Heart right ventricle (tissue), 16 donors: ENCODE measurements around the gene IGF2BP2. TPM values are rescaled to one million over a fixed set of nuclear protein-coding genes. Genes with fewer than 3 reads are reported as not detected.
A peak's percentile ranks its signal among the peaks of the same experiment; 100 is the strongest.

ENCODE experiments used
- ATAC-seq, 8 donors: fragments of 200-7000 bp; cut with Tn5 transposase; one replicate each; pipeline ENCODE4 v1.9.1; 2020; ENCODE audit warnings: mild to moderate bottlenecking in 8 of 8, moderate library complexity in 8 of 8, moderate number of reproducible peaks in 1 of 8
- DNase-seq, 2 donors: peaks; one replicate each; pipeline ENCODE4 v3.0.0-alpha.2; 2020
- H3K27ac ChIP-seq, 10 donors: fragments of 200-600 bp; sonication (generic) in 2 of 10; one replicate each; pipeline versions ENCODE4 v1.5.0 to v1.8.0; 2020 to 2022; ENCODE audit warnings: mild to moderate bottlenecking in 3 of 10
- H3K27me3 ChIP-seq, 7 donors: fragments of 200-600 bp; one replicate each; pipeline ENCODE4 v1.8.0; 2021 to 2022; ENCODE audit warnings: mild to moderate bottlenecking in 2 of 7
- H3K36me3 ChIP-seq, 9 donors: fragments of 200-600 bp; sonication (generic) in 1 of 9; one replicate each; pipeline versions ENCODE4 v1.5.0 to v1.8.0; 2020 to 2022; ENCODE audit warnings: mild to moderate bottlenecking in 2 of 9
- H3K4me1 ChIP-seq, 9 donors: fragments of 200-600 bp; sonication (generic) in 1 of 9; one replicate each; pipeline versions ENCODE4 v1.5.0 to v1.8.0; 2020 to 2022; ENCODE audit warnings: mild to moderate bottlenecking in 4 of 9
- H3K4me3 ChIP-seq, 10 donors: fragments of 200-600 bp; sonication (generic) in 2 of 10; one replicate each; pipeline versions ENCODE4 v1.5.0 to v1.8.0; 2020 to 2022; ENCODE audit warnings: mild to moderate bottlenecking in 7 of 10, moderate library complexity in 2 of 10
- H3K9me3 ChIP-seq, 11 donors: fragments of 200-600 bp in 10 of 11; sonication (generic) in 2 of 11; one replicate each; pipeline versions ENCODE4 v1.5.0 to v1.8.0; 2013 to 2022; ENCODE audit warnings: mild to moderate bottlenecking in 2 of 11, control low read depth in 1 of 11, moderate library complexity in 1 of 11
- WGBS, 2 donors: extraction: QIAGEN DNeasy Blood & Tissue Kit; methylation state at CpG; one replicate each; pipeline ENCODE4 v1.1.7; 2013; ENCODE audit warnings: inconsistent platforms in 1 of 2; 5-methylcytosine and 5-hydroxymethylcytosine counted together
- intact Hi-C, 10 donors: fragments of 100-400 bp; cut with DNase I; formaldehyde crosslinking; loops; one replicate each; pipeline versions ENCODE4 v1.11.1 to v1.14.2; 2022
- polyA plus RNA-seq, 2 donors: library from polyadenylated mRNA; stranded (reverse); fragments of 200-250 nt; gene quantifications; one replicate each; pipeline ENCODE4 v1.2.3, GENCODE V29; 2013
- total RNA-seq, 10 donors: library from RNA; stranded (reverse); fragmentation: NEBNext Ultra II Directional in 3 of 10; extraction: Animal tissue kit (Norgen Biotek cat#: 25700) in 3 of 10; gene quantifications; one replicate each; pipeline versions ENCODE4 v1.2.1 to v1.2.4, GENCODE V29; 2021 to 2023
- TF ChIP-seq, protein P1 (sequence below), 9 donors: fragments of 200-600 bp; sonication (generic) in 2 of 9; IDR thresholded peaks; one replicate each; pipeline versions ENCODE4 v1.5.0 to v1.8.0; 2021 to 2022; ENCODE audit warnings: antibody characterized with exemption in 9 of 9, mild to moderate bottlenecking in 5 of 9, moderate library complexity in 1 of 9
- donor health status: Arrhythmogenic right ventricular cardiomyopathy.
- donor health status: ischemic (EF 13 %, LVEDD 7.1; RV severe dilation, severe dysfunction).
- donor health status: healthy with polysubstance abuse.
- donor health status: DM: no; HTN: yes; CAD: no.
- donor health status: DM: no; HTN: no; CAD: no.
- donor health status: ischemic (EF 25% LVEDD 6.9; RV normal size, moderate dysfunction).
- donor health status: ischemic (EF 25% LVEDD 5.7; RV mildly dilated, moderate dysfunction).
- donor health status: healthy.
- donor health status: DM: yes; HTN: yes; CAD: no.
- donor health status: Ischemic cardiomyopathy.
- donor health status: ischemic (EF 35%, LVEDD 5.7; RV mildly dilated, moderate dysfunction).
- donor health status: nonischemic (EF 11% LVEDD 7.7; RV severe dilation, severe dysfunction).
- donor health status: DM: yes; HTN: yes; CAD: no.
- donor health status: PGD.
- donor health status: ischemic (EF 29% LVEDD 5.4; RV normal size, mild dysfunction).
- donor health status: nonischemic (EF 23%, LVEDD 6.1; RV moderate dilation, normal function).

Gene IGF2BP2
- total and polyA plus RNA-seq, 12 donors = 9.4 to 17.8 (median 15.4) TPM

DNA sequence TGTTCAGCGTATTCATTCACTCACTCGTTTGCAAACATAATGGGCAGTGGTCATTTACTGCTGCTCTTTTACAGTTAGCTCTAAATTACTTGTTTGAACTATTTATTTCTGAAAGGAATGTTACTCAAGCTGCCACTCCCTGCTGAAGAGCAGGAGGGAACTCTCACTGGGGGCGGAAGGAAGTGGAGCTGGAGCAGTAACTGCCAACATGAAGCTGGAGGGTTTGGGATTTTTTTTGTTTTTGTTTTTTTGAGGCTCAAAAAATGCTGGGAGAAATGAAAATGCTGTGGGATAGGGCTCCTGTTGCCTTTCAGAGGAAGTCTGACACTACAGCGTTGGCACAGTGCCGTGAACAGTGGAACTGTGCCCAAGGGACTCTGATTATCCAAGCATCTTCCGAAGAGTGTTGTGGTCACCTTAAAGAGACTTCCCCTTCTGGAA, 194.6 kb downstream of the IGF2BP2 start:
- Histone ChIP-seq H3K27ac (peak overlapping the region in 9 of 10 donors; percentile 1 to 63 (median 33)), H3K4me3 (no peak overlapping the region), H3K27me3 (no peaks in the 10 kb centered on the region), H3K36me3 (peaks cover 0 to 67% (median 41%) of the 10 kb centered on the region in 9 donors), H3K4me1 (peaks cover 0 to 20% (median 14%) of the 10 kb centered on the region in 9 donors), H3K9me3 (no peaks in the 10 kb centered on the region)
- TF ChIP-seq, protein P1, sequence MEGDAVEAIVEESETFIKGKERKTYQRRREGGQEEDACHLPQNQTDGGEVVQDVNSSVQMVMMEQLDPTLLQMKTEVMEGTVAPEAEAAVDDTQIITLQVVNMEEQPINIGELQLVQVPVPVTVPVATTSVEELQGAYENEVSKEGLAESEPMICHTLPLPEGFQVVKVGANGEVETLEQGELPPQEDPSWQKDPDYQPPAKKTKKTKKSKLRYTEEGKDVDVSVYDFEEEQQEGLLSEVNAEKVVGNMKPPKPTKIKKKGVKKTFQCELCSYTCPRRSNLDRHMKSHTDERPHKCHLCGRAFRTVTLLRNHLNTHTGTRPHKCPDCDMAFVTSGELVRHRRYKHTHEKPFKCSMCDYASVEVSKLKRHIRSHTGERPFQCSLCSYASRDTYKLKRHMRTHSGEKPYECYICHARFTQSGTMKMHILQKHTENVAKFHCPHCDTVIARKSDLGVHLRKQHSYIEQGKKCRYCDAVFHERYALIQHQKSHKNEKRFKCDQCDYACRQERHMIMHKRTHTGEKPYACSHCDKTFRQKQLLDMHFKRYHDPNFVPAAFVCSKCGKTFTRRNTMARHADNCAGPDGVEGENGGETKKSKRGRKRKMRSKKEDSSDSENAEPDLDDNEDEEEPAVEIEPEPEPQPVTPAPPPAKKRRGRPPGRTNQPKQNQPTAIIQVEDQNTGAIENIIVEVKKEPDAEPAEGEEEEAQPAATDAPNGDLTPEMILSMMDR (IDR thresholded peaks at IDR 0.05) = no peak
- ATAC-seq = peak in 7 of 8 donors; percentile 35 to 67 (median 44)
- peak; percentile 51 to 73 for DNase-seq
- intact Hi-C loops = no loop called here
- WGBS, 2 donors = 33 to 37% methylated on average over 6 of the region's 6 CpGs

GRCh38 chr3:185629554-185630181, 195.2 kb downstream of the IGF2BP2 start:
- WGBS, 2 donors = 81 to 85% methylated on average over 4 of the region's 4 CpGs
- H3K4me3 ChIP-seq = no peak overlapping the region
- DNase-seq = no peak
- H3K27me3 ChIP-seq = no peaks in the 10 kb centered on the region
- no peaks in the 10 kb centered on the region for H3K9me3 ChIP-seq
- peaks cover 0 to 20% (median 14%) of the 10 kb centered on the region in 9 donors for H3K4me1 ChIP-seq
- TF ChIP-seq, protein P1 (IDR thresholded peaks at IDR 0.05) = no peak
- intact Hi-C loops = no loop called here
- no peak for ATAC-seq
- H3K36me3 ChIP-seq = peaks cover 0 to 72% (median 42%) of the 10 kb centered on the region in 9 donors
- H3K27ac ChIP-seq = peak overlapping the region in 7 of 10 donors; percentile 4 to 63 (median 33)

DNA sequence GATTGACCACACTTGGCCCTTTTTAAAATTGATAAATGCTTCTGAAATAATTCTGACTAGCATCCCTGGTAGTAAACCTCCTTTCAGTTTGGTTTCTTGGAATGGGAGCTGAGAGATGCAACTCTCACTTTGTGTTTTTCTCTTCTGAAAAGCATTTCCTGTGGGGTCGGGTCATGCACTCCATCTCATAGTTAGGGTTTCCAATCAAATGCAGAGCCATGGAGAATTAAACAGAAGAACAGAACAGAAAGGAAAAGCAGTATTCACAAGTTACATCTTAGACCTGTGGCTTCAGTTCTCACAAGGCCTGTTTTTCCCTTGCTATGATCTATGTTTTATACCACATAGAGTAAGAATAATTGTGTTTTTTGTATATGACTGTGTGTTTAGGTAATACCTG, 199.1 kb downstream of the IGF2BP2 start:
- Histone ChIP-seq H3K36me3 (peaks cover 0 to 97% (median 55%) of the 10 kb centered on the region in 9 donors), H3K27me3 (no peaks in the 10 kb centered on the region), H3K4me3 (no peak overlapping the region), H3K9me3 (no peaks in the 10 kb centered on the region), H3K27ac (no peak overlapping the region), H3K4me1 (peaks cover 0 to 18% (median 14%) of the 10 kb centered on the region in 9 donors)
- intact Hi-C loops = no loop called here
- TF ChIP-seq, protein P1 (IDR thresholded peaks at IDR 0.05) = no peak
- WGBS, 2 donors = 72 to 79% methylated on average over 1 of the region's 1 CpG
- no peak for DNase-seq
- no peak for ATAC-seq

DNA sequence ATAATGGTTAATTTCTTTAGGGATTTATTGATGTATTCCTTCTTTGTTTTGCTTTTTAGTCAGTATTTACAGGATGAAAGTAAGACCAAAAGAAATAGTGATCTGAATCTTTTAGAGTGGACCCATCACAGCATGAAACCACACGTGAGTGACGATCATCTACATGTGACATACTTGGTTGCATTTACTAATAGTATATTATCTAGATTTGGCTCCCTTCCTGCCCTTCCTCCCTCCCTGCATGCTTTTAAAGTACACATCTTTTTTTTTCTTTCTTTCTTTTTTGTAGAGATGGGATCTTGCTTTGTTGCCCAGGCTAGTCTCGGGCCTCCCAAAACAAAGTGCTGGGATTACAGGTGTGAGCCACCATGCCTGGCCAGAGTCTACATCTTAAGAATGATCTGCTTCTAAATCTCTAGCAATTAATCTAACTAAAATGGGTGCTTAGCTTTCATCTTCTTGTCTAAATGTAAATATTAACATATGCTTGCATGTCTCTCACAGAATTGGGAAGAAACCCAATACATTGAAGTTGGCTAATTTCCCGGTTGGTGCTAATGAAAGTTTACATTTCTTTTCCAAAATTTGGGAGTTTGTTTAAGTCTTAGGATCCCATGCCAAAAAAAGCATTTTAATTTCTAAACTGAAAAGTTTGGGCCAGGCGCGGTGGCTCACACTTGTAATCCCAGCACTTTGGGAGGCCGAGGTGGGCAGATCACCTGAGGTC, 200.7 kb downstream of the IGF2BP2 start:
- Histone ChIP-seq H3K4me1 (peaks cover 0 to under 1% (median 0%) of the 10 kb centered on the region in 9 donors), H3K36me3 (peaks cover 0 to 100% (median 59%) of the 10 kb centered on the region in 9 donors), H3K27ac (no peak overlapping the region), H3K4me3 (no peak overlapping the region), H3K9me3 (no peaks in the 10 kb centered on the region), H3K27me3 (no peaks in the 10 kb centered on the region)
- intact Hi-C loops = no loop called here
- no peak for DNase-seq
- WGBS, 2 donors = 95 to 96% methylated on average over 7 of the region's 7 CpGs
- TF ChIP-seq, protein P1 (IDR thresholded peaks at IDR 0.05) = no peak
- no peak for ATAC-seq
